ENCODE data around the gene RAB36.

Gene RAB36

DNA sequence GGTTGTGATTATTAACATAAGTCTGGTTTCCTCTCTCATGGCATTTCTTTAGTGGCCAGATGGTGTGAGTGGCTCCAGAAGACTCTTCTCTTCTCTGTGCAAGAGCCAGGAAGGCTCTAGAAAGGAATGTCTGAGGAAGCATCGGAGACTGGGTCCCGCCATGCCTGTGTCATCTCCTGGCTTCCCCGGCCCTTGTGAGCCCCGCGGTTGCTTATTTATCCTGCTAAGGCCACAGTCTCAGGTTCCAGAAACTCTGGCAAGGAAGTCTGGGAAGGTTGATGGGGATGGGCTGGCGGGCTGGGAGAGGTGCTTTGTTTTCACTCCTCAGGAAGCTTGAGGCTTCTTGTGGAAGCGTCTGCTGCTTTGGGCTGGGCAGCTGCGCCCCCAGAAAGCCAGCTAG is 53.9 kb downstream of the RAB36 start:
- ChIA-PET CTCF (interaction anchor here (0.7 kb wide), 1 partner anchor 11 kb away, joined by 3 read pairs; no protein-coding TSS in a partner anchor), POLR2A (no interaction called here)
- DNase-seq (ENCODE audit: extremely low spot score), result no peak
- TF ChIP-seq NFRKB (IDR thresholded peaks at IDR 0.05), result no peak
- no peak for TF ChIP-seq FOXA1 (IDR thresholded peaks at IDR 0.05)
- no peak for TF ChIP-seq FOXM1 (IDR thresholded peaks at IDR 0.05; ENCODE audit: borderline replicate concordance)
- TF ChIP-seq LEF1 (IDR thresholded peaks at IDR 0.05; ENCODE audit: borderline replicate concordance), result no peak
- no peak for TF ChIP-seq SUZ12 (IDR thresholded peaks at IDR 0.05)
- TF ChIP-seq TARDBP (IDR thresholded peaks at IDR 0.05), result no peak
- no peak for TF ChIP-seq CTBP1 (IDR thresholded peaks at IDR 0.05; ENCODE audit: borderline replicate concordance)
- TF ChIP-seq, protein P1, sequence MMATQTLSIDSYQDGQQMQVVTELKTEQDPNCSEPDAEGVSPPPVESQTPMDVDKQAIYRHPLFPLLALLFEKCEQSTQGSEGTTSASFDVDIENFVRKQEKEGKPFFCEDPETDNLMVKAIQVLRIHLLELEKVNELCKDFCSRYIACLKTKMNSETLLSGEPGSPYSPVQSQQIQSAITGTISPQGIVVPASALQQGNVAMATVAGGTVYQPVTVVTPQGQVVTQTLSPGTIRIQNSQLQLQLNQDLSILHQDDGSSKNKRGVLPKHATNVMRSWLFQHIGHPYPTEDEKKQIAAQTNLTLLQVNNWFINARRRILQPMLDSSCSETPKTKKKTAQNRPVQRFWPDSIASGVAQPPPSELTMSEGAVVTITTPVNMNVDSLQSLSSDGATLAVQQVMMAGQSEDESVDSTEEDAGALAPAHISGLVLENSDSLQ (IDR thresholded peaks at IDR 0.05), result no peak
- TF ChIP-seq SP1 (IDR thresholded peaks at IDR 0.05), result no peak
- no peak for TF ChIP-seq ELF4 (IDR thresholded peaks at IDR 0.05)

DNA sequence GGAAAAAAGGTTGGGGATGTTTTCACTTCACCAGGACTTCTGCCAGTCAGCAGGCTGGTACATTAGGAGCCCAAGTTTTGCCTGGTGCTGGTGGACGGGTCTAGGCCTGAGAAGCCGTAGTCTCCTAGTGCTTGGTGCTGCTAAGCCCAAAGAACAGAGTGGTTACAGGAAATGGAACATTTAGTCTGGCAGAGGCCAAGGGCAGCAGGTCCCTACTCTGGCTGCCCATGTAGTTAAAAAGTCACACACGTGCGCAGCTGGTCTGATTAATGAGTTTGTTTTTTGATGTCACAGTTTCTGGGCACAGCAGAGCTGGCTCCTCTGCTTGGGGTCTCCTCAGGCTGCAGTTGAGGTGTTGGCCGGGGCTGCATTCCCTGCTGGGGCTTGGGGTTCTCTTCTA is 55.6 kb downstream of the RAB36 start:
- ChIA-PET POLR2A (no interaction called here), CTCF (no interaction called here)
- DNase-seq (ENCODE audit: extremely low spot score), result no peak
- no peak for TF ChIP-seq SUZ12 (IDR thresholded peaks at IDR 0.05)
- TF ChIP-seq FOXA1 (IDR thresholded peaks at IDR 0.05), result no peak
- TF ChIP-seq HDGF (IDR thresholded peaks at IDR 0.05; ENCODE audit: borderline replicate concordance), result no peak
- TF ChIP-seq, protein P1 (IDR thresholded peaks at IDR 0.05), result no peak
- no peak for TF ChIP-seq LEF1 (IDR thresholded peaks at IDR 0.05; ENCODE audit: borderline replicate concordance)
- no peak for TF ChIP-seq BHLHE40 (IDR thresholded peaks at IDR 0.05; ENCODE audit: borderline replicate concordance)
- no peak for TF ChIP-seq L3MBTL2 (conservative IDR thresholded peaks at IDR 0.05)
- TF ChIP-seq ELF4 (IDR thresholded peaks at IDR 0.05), result no peak
- no peak for TF ChIP-seq ARNT (IDR thresholded peaks at IDR 0.05)
- no peak for TF ChIP-seq FOXM1 (IDR thresholded peaks at IDR 0.05; ENCODE audit: borderline replicate concordance)

DNA sequence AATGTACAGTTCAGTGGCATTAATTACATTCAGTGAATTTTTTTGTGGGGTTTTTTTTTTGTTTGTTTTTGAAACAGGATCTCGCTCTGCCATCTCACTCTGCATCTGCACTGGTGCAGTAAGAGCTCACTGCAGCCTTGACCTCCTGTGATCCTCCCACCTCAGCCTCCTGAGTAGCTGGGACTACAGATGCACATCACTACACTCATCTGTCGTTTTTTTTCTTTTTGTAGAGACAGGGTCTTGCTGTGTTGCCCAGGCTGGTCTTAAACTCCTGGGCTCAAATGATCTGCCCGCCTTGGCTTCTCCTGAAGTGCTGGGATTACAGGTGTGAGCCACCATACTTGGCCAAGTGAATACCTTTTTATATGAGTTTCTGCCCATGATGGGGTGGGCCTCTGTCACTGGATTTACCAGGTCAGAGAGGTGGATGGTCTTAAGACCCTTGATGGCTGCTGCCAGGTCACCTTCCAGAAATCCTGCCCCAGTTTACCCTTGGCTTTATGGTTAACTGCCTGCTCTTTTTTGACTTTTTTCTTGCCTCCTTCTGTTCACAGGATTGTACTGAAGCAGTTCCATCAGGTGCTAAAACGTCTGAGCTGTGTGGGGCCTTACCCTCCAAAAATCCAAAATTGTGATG is 57.7 kb downstream of the RAB36 start:
- no peak for TF ChIP-seq FOXK2 (IDR thresholded peaks at IDR 0.05)
- no peak for TF ChIP-seq BHLHE40 (IDR thresholded peaks at IDR 0.05; ENCODE audit: borderline replicate concordance)
- TF ChIP-seq FOXA1 (IDR thresholded peaks at IDR 0.05), result no peak
- TF ChIP-seq L3MBTL2 (conservative IDR thresholded peaks at IDR 0.05), result no peak
- no peak for TF ChIP-seq NFRKB (IDR thresholded peaks at IDR 0.05)
- no peak for TF ChIP-seq LEF1 (IDR thresholded peaks at IDR 0.05; ENCODE audit: borderline replicate concordance)
- no peak for TF ChIP-seq ELF4 (IDR thresholded peaks at IDR 0.05)
- no peak for TF ChIP-seq HDGF (IDR thresholded peaks at IDR 0.05; ENCODE audit: borderline replicate concordance)
- TF ChIP-seq SP1 (IDR thresholded peaks at IDR 0.05), result no peak
- no peak for TF ChIP-seq CTBP1 (IDR thresholded peaks at IDR 0.05; ENCODE audit: borderline replicate concordance)
- no peak for TF ChIP-seq TARDBP (IDR thresholded peaks at IDR 0.05)
- no peak for TF ChIP-seq ZNF384 (IDR thresholded peaks at IDR 0.05)
- TF ChIP-seq SUZ12 (IDR thresholded peaks at IDR 0.05), result no peak
- TF ChIP-seq ARNT (IDR thresholded peaks at IDR 0.05), result no peak
- no peak for DNase-seq (ENCODE audit: extremely low spot score)
- POLR2A ChIA-PET, result no interaction called here
- CTCF ChIA-PET, result no interaction called here

DNA sequence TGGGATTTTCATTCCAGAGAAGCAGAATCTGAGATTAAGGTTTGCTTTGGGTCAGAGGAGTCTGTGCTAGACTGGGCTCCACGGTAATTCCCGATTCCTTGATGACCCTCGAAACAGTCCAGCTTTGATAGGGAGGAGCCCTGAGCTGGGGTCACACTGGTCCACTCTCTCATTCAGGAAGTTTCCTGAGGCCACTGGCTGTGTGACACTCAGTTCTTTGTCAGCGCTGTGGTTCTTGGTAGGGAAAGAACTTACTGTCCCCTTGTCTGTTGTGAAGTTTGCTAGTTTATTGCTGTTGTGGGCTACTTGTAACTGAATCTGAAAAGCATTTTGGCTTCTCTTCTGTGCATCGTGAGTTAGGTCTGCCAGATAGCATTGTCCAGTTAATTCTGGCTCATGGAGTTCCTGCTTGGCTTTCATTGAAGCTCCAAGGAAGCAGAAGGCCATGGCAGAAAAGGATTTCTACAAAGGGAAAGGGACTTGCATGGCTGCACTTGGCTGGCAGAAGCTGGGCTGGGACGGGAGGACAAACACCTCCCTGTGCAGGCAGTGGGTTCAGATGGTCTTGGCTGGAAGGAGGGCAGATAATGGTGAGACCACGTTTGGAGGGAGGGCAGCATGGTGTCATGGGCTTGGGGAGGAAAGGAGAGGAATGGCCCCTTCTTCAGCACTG is 58.3 kb downstream of the RAB36 start:
- TF ChIP-seq SP1 (IDR thresholded peaks at IDR 0.05) (no peak), HDGF (IDR thresholded peaks at IDR 0.05; ENCODE audit: borderline replicate concordance) (no peak), CTBP1 (IDR thresholded peaks at IDR 0.05; ENCODE audit: borderline replicate concordance) (no peak), ELF4 (IDR thresholded peaks at IDR 0.05) (no peak)
- TF ChIP-seq, protein P1 (IDR thresholded peaks at IDR 0.05), result no peak
- ChIA-PET POLR2A (no interaction called here), CTCF (no interaction called here)
- no peak for DNase-seq (ENCODE audit: extremely low spot score)

GRCh38 chr22:23204125-23204488 is 58.8 kb downstream of the RAB36 start:
- ChIA-PET CTCF (no interaction called here), POLR2A (no interaction called here)
- no peak for TF ChIP-seq FOXA1 (IDR thresholded peaks at IDR 0.05)
- TF ChIP-seq ARNT (IDR thresholded peaks at IDR 0.05), result no peak
- no peak for TF ChIP-seq NFRKB (IDR thresholded peaks at IDR 0.05)
- no peak for TF ChIP-seq FOXM1 (IDR thresholded peaks at IDR 0.05; ENCODE audit: borderline replicate concordance)
- no peak for TF ChIP-seq L3MBTL2 (conservative IDR thresholded peaks at IDR 0.05)
- TF ChIP-seq ELF4 (IDR thresholded peaks at IDR 0.05), result no peak
- no peak for TF ChIP-seq BHLHE40 (IDR thresholded peaks at IDR 0.05; ENCODE audit: borderline replicate concordance)
- TF ChIP-seq ZNF384 (IDR thresholded peaks at IDR 0.05), result no peak
- TF ChIP-seq TARDBP (IDR thresholded peaks at IDR 0.05), result no peak
- no peak for TF ChIP-seq CTBP1 (IDR thresholded peaks at IDR 0.05; ENCODE audit: borderline replicate concordance)
- no peak for TF ChIP-seq SUZ12 (IDR thresholded peaks at IDR 0.05)
- TF ChIP-seq SP1 (IDR thresholded peaks at IDR 0.05), result no peak
- TF ChIP-seq FOXK2 (IDR thresholded peaks at IDR 0.05), result no peak
- no peak for TF ChIP-seq LEF1 (IDR thresholded peaks at IDR 0.05; ENCODE audit: borderline replicate concordance)
- no peak for TF ChIP-seq HDGF (IDR thresholded peaks at IDR 0.05; ENCODE audit: borderline replicate concordance)
- no peak for DNase-seq (ENCODE audit: extremely low spot score)

GRCh38 chr22:23204541-23205157 is 59.4 kb downstream of the RAB36 start:
- ChIA-PET POLR2A (no interaction called here), CTCF (no interaction called here)
- no peak for DNase-seq (ENCODE audit: extremely low spot score)
- TF ChIP-seq TARDBP (IDR thresholded peaks at IDR 0.05) (no peak), ZNF384 (IDR thresholded peaks at IDR 0.05) (no peak), HDGF (IDR thresholded peaks at IDR 0.05; ENCODE audit: borderline replicate concordance) (no peak), LEF1 (IDR thresholded peaks at IDR 0.05; ENCODE audit: borderline replicate concordance) (no peak), SP1 (IDR thresholded peaks at IDR 0.05) (no peak), NFRKB (IDR thresholded peaks at IDR 0.05) (no peak), CTBP1 (IDR thresholded peaks at IDR 0.05; ENCODE audit: borderline replicate concordance) (no peak), BHLHE40 (IDR thresholded peaks at IDR 0.05; ENCODE audit: borderline replicate concordance) (no peak), FOXM1 (IDR thresholded peaks at IDR 0.05; ENCODE audit: borderline replicate concordance) (no peak), FOXK2 (IDR thresholded peaks at IDR 0.05) (no peak), SUZ12 (IDR thresholded peaks at IDR 0.05) (no peak), ARNT (IDR thresholded peaks at IDR 0.05) (no peak), L3MBTL2 (conservative IDR thresholded peaks at IDR 0.05) (no peak), ELF4 (IDR thresholded peaks at IDR 0.05) (no peak)
- TF ChIP-seq, protein P1 (IDR thresholded peaks at IDR 0.05), result no peak
